ENCODE data around the gene AIRE. TPM values are rescaled to one million over a fixed set of nuclear protein-coding genes. Genes with fewer than 3 reads are reported as not detected.

The AIRE gene
- total RNA-seq, 4 donors from 2014 or later, result not detected

DNA sequence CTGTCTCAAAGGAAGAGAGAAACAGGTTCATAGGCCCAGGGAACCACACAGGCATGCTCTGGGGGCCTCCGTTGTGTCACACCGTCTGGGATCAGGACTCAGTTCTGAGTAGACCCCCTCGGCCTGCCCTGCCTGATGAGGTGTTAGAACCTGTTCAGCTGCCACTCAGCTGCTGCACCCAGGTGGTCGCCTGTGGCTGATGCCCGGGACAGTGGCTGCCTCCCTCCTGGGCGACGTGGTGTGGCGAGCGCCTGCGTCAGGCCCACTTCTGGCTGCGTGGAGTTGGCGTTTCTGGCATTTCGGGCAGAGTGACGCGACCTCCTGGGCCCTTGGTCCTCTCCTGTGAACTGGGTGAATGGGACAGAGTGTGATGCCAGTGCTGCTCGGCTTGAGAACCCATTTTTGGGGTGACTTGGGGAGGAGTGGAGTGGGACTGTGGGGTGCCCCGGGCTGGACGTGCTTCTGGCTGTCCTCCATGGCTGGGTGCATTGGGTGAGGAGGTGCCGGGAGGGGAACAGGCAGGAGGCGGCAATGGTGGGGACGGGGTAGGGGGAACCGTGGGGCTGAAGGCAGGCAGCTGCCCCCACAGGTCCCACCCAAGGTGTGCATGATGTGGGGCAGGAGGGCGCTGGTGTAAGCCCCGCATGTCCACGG is 42.7 kb downstream of the AIRE start:
- Histone ChIP-seq H3K4me1 (no peaks in the 10 kb centered on the region), H3K36me3 (peaks cover 14 to 91% (median 83%) of the 10 kb centered on the region in 4 donors), H3K4me3 (no peak overlapping the region), H3K27ac (replicated peaks in 1 of 4) (no peak overlapping the region), H3K27me3 (no peaks in the 10 kb centered on the region), H3K9me3 (no peaks in the 10 kb centered on the region)
- intact Hi-C loops (cut with DNase I), result no loop called here
- TF ChIP-seq POLR2A (IDR thresholded peaks at IDR 0.05; ENCODE audit: low read depth), result no peak
- no peak for TF ChIP-seq EP300 (IDR thresholded peaks at IDR 0.05)
- no peak for TF ChIP-seq POLR2AphosphoS5 (IDR thresholded peaks at IDR 0.05)
- 86% methylated on average over 10 of the region's 25 CpGs for WGBS
- no peak for DNase-seq (ENCODE audit: extremely low spot score)

DNA sequence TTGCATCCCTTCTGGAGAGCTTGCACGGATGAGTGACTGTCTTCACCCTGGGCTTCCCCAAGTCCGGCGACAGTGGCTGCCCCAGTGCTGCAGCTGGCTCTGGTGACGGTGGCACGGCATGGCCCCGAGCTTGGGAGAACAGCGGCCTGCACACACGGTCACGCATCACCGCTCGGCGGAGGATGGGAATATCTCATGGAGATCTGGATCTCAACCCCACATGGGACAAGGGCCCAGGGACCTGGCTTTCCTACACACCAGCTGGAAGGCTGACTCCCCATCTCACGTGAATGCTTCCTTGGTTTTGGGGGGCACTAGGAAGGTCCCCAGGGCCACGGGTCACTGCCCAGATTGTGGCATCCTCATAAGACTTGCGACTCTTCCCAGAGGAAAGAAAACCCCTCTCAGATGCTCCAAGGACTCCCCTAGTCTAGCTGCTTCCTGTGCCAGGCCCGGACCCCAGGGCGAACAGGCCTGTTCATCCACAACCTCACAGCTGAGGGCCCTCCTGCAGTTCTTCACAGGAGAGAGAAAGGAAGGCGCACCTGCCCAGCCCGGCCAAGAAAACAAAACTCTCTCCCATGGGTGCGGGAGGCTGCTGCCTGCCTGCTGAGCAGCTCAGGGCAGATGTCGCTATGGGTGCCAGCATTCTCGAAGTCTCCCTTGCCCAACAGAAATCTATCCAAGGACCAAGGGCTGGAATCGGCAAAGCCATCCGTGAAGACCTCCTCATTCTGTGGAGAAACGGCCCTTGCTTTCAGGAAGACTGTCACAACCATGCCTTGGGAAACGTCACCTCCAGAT is 43.6 kb downstream of the AIRE start:
- no peaks in the 10 kb centered on the region for H3K9me3 ChIP-seq
- peaks cover 12 to 82% (median 74%) of the 10 kb centered on the region in 4 donors for H3K36me3 ChIP-seq
- intact Hi-C loops (cut with DNase I), result no loop called here
- no peaks in the 10 kb centered on the region for H3K27me3 ChIP-seq
- peaks cover 0 to 3% (median 0%) of the 10 kb centered on the region in 4 donors for H3K4me1 ChIP-seq
- no peak for DNase-seq (ENCODE audit: extremely low spot score)
- no peak overlapping the region for H3K4me3 ChIP-seq
- 89% methylated on average over 5 of the region's 26 CpGs for WGBS
- TF ChIP-seq, protein P1, sequence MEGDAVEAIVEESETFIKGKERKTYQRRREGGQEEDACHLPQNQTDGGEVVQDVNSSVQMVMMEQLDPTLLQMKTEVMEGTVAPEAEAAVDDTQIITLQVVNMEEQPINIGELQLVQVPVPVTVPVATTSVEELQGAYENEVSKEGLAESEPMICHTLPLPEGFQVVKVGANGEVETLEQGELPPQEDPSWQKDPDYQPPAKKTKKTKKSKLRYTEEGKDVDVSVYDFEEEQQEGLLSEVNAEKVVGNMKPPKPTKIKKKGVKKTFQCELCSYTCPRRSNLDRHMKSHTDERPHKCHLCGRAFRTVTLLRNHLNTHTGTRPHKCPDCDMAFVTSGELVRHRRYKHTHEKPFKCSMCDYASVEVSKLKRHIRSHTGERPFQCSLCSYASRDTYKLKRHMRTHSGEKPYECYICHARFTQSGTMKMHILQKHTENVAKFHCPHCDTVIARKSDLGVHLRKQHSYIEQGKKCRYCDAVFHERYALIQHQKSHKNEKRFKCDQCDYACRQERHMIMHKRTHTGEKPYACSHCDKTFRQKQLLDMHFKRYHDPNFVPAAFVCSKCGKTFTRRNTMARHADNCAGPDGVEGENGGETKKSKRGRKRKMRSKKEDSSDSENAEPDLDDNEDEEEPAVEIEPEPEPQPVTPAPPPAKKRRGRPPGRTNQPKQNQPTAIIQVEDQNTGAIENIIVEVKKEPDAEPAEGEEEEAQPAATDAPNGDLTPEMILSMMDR (IDR thresholded peaks at IDR 0.05), result no peak
- TF ChIP-seq POLR2A (IDR thresholded peaks at IDR 0.05; ENCODE audit: low read depth) (no peak), POLR2AphosphoS5 (IDR thresholded peaks at IDR 0.05) (no peak), EP300 (IDR thresholded peaks at IDR 0.05) (no peak)
- H3K27ac ChIP-seq (replicated peaks in 1 of 4), result no peak overlapping the region

- no peak for DNase-seq (ENCODE audit: extremely low spot score)
- no peak overlapping the region for H3K4me3 ChIP-seq
- H3K36me3 ChIP-seq, result peaks cover 3 to 81% (median 69%) of the 10 kb centered on the region in 4 donors
- no peaks in the 10 kb centered on the region for H3K27me3 ChIP-seq
- intact Hi-C loops (cut with DNase I), result no loop called here
- no peak overlapping the region for H3K27ac ChIP-seq (replicated peaks in 1 of 4)
- TF ChIP-seq EP300 (IDR thresholded peaks at IDR 0.05) (no peak), POLR2AphosphoS5 (IDR thresholded peaks at IDR 0.05) (no peak), POLR2A (IDR thresholded peaks at IDR 0.05; ENCODE audit: low read depth) (no peak)
- TF ChIP-seq, protein P1 (IDR thresholded peaks at IDR 0.05), result no peak
- peaks cover 0 to 3% (median 0%) of the 10 kb centered on the region in 4 donors for H3K4me1 ChIP-seq
- no peaks in the 10 kb centered on the region for H3K9me3 ChIP-seq
- 91% methylated on average over 25 of the region's 44 CpGs for WGBS
These were observed 44.5 kb downstream of the AIRE start for GRCh38 chr21:44329971-44330681.

GRCh38 chr21:44330698-44331097 is 45.0 kb downstream of the AIRE start:
- DNase-seq (ENCODE audit: extremely low spot score), result no peak
- H3K4me3 ChIP-seq, result no peak overlapping the region
- peaks cover 0 to 3% (median 0%) of the 10 kb centered on the region in 4 donors for H3K4me1 ChIP-seq
- H3K9me3 ChIP-seq, result no peaks in the 10 kb centered on the region
- H3K36me3 ChIP-seq, result peaks cover 3 to 81% (median 69%) of the 10 kb centered on the region in 4 donors
- intact Hi-C loops (cut with DNase I), result no loop called here
- TF ChIP-seq POLR2A (IDR thresholded peaks at IDR 0.05; ENCODE audit: low read depth) (no peak), POLR2AphosphoS5 (IDR thresholded peaks at IDR 0.05) (no peak), EP300 (IDR thresholded peaks at IDR 0.05) (no peak)
- TF ChIP-seq, protein P1 (IDR thresholded peaks at IDR 0.05), result no peak
- H3K27me3 ChIP-seq, result no peaks in the 10 kb centered on the region
- no peak overlapping the region for H3K27ac ChIP-seq (replicated peaks in 1 of 4)
- WGBS, result 84% methylated on average over 8 of the region's 18 CpGs

- peaks cover 0 to 3% (median 0%) of the 10 kb centered on the region in 4 donors for H3K4me1 ChIP-seq
- no peak overlapping the region for H3K4me3 ChIP-seq
- peaks cover 2 to 81% (median 69%) of the 10 kb centered on the region in 4 donors for H3K36me3 ChIP-seq
- no peak overlapping the region for H3K27ac ChIP-seq (replicated peaks in 1 of 4)
- TF ChIP-seq POLR2AphosphoS5 (IDR thresholded peaks at IDR 0.05) (no peak), EP300 (IDR thresholded peaks at IDR 0.05) (no peak), POLR2A (IDR thresholded peaks at IDR 0.05; ENCODE audit: low read depth) (no peak)
- TF ChIP-seq, protein P1 (IDR thresholded peaks at IDR 0.05), result no peak
- intact Hi-C loops (cut with DNase I), result no loop called here
- H3K27me3 ChIP-seq, result no peaks in the 10 kb centered on the region
- H3K9me3 ChIP-seq, result no peaks in the 10 kb centered on the region
- no peak for DNase-seq (ENCODE audit: extremely low spot score)
- 93% methylated on average over 11 of the region's 16 CpGs for WGBS
These were observed 45.5 kb downstream of the AIRE start for GRCh38 chr21:44331209-44331608.
